NCI-H1105 treated with DMSO at 0.1 percent for 48 hours (cell line): Measurements from ENCODE around the gene EID2.
A peak's percentile ranks its signal among the peaks of the same experiment; 100 is the strongest.

Experiments
- DNase-seq: peaks from one replicate; lab custom pipeline; 2025; lab: John Stamatoyannopoulos, UW

The EID2 gene

GRCh38 chr19:39539518-39540332, at the start of gene EID2:
Gene EID2 (minus strand): TSS chr19:39540161. CDS start chr19:39540079, 82 bp downstream.
- peak; percentile 95 for DNase-seq

GRCh38 chr19:39588066-39588465, 48.1 kb upstream of the EID2 start:
- DNase-seq = no peak

- no peak for DNase-seq
Measured at GRCh38 chr19:39587496-39587895, 47.5 kb upstream of the EID2 start.

- no peak for DNase-seq
Measured at GRCh38 chr19:39582891-39583625, 43.1 kb upstream of the EID2 start.

- DNase-seq = no peak
Measured at GRCh38 chr19:39582442-39582841, 42.5 kb upstream of the EID2 start.

- no peak for DNase-seq
Measured at GRCh38 chr19:39568604-39569003, 28.6 kb upstream of the EID2 start.

- no peak for DNase-seq
Measured at GRCh38 chr19:39566064-39566463, 26.1 kb upstream of the EID2 start.

- DNase-seq = no peak
Measured at GRCh38 chr19:39563408-39563807, 23.4 kb upstream of the EID2 start.

- no peak for DNase-seq
Measured at GRCh38 chr19:39558624-39559117, 18.7 kb upstream of the EID2 start.

GRCh38 chr19:39557811-39558623, 18.1 kb upstream of the EID2 start:
- DNase-seq = no peak

- DNase-seq = no peak
Measured at GRCh38 chr19:39555883-39556282, 15.9 kb upstream of the EID2 start.

- DNase-seq = no peak
Measured at GRCh38 chr19:39554701-39555311, 14.8 kb upstream of the EID2 start.

GRCh38 chr19:39553082-39553652, 13.2 kb upstream of the EID2 start:
- DNase-seq = no peak

GRCh38 chr19:39550197-39550596, 10.2 kb upstream of the EID2 start:
- DNase-seq = no peak

GRCh38 chr19:39546599-39546998, 6.6 kb upstream of the EID2 start:
- DNase-seq = no peak

GRCh38 chr19:39544911-39545310, 5.0 kb upstream of the EID2 start:
- no peak for DNase-seq

- no peak for DNase-seq
Measured at GRCh38 chr19:39544226-39544903, 4.4 kb upstream of the EID2 start.

GRCh38 chr19:39543477-39543857, 3.5 kb upstream of the EID2 start:
- no peak for DNase-seq

GRCh38 chr19:39542206-39542605, 2.2 kb upstream of the EID2 start:
- no peak for DNase-seq

- DNase-seq = peak; percentile 38
Measured at GRCh38 chr19:39540333-39540673, 342 bp upstream of the EID2 start.

- DNase-seq = no peak
Measured at GRCh38 chr19:39539165-39539517, 820 bp downstream of the EID2 start.
